ACC112 (cell line): ENCODE data around the gene SUMO3.

ENCODE experiments used
- H2AFZ ChIP-seq: fragments of 200-600 bp; sonication (generic); one replicate; pipeline ENCODE4 v1.6.0; 2017; ENCODE audit warnings: antibody characterized with exemption, low read length; ENCODE audit not compliant: unreplicated experiment
- H3K27ac ChIP-seq: fragments of 200-600 bp; sonication (generic); 2 replicates; pipeline ENCODE4 v1.5.1; 2014; ENCODE audit warnings: low read depth, mild to moderate bottlenecking, antibody characterized with exemption, low read length, moderate library complexity
- H3K27me3 ChIP-seq: fragments of 200-600 bp; sonication (generic); 2 replicates; pipeline ENCODE4 v1.6.1; 2014; ENCODE audit warnings: mild to moderate bottlenecking, antibody characterized with exemption, low read length, moderate library complexity, mixed read lengths; ENCODE audit not compliant: insufficient read depth
- H3K36me3 ChIP-seq: fragments of 200-600 bp; sonication (generic); 2 replicates; pipeline ENCODE4 v1.6.1; 2016; ENCODE audit warnings: mild to moderate bottlenecking, antibody characterized with exemption, low read length, moderate library complexity, mixed read lengths; ENCODE audit not compliant: insufficient read depth
- H3K4me1 ChIP-seq: fragments of 200-600 bp; sonication (generic); one replicate; pipeline ENCODE4 v1.6.1; 2016; ENCODE audit warnings: low read length, mixed read lengths; ENCODE audit not compliant: insufficient read depth, unreplicated experiment, control insufficient read depth
- H3K4me3 ChIP-seq: fragments of 200-600 bp; sonication (generic); 2 replicates; pipeline ENCODE4 v1.5.1; 2014; ENCODE audit warnings: mild to moderate bottlenecking, low read depth, low read length
- H3K79me2 ChIP-seq: fragments of 200-600 bp; sonication (generic); one replicate; pipeline ENCODE4 v1.6.0; 2016; ENCODE audit warnings: low read length; ENCODE audit not compliant: control insufficient read depth, unreplicated experiment, insufficient read depth

Gene SUMO3

GRCh38 chr21:44854664-44855446 is 37.0 kb upstream of the SUMO3 start:
- peaks cover 24% of the 10 kb centered on the region for H3K79me2 ChIP-seq
- no peaks in the 10 kb centered on the region for H3K27me3 ChIP-seq
- H3K4me1 ChIP-seq: no peaks in the 10 kb centered on the region
- H3K27ac ChIP-seq: no peak overlapping the region
- no peak overlapping the region for H3K4me3 ChIP-seq
- peaks cover 25% of the 10 kb centered on the region for H3K36me3 ChIP-seq
- H2AFZ ChIP-seq: no peak overlapping the region

- H3K4me1 ChIP-seq: no peaks in the 10 kb centered on the region
- no peaks in the 10 kb centered on the region for H3K27me3 ChIP-seq
- no peak overlapping the region for H2AFZ ChIP-seq
- H3K27ac ChIP-seq: no peak overlapping the region
- no peak overlapping the region for H3K4me3 ChIP-seq
- peaks cover 24% of the 10 kb centered on the region for H3K36me3 ChIP-seq
- peaks cover 20% of the 10 kb centered on the region for H3K79me2 ChIP-seq
Measured at GRCh38 chr21:44854391-44854663, 36.5 kb upstream of the SUMO3 start.

- Histone ChIP-seq H2AFZ (no peak overlapping the region), H3K4me1 (no peaks in the 10 kb centered on the region), H3K27me3 (no peaks in the 10 kb centered on the region), H3K36me3 (peaks cover 19% of the 10 kb centered on the region), H3K27ac (no peak overlapping the region), H3K79me2 (peaks cover 19% of the 10 kb centered on the region), H3K4me3 (no peak overlapping the region)
Measured at GRCh38 chr21:44853601-44854390, 35.9 kb upstream of the SUMO3 start.

GRCh38 chr21:44850905-44851657 is 33.2 kb upstream of the SUMO3 start:
- Histone ChIP-seq H3K4me1 (peaks cover 10% of the 10 kb centered on the region), H3K36me3 (peaks cover 18% of the 10 kb centered on the region; the same call in 1 of the 2 replicates), H3K27me3 (no peaks in the 10 kb centered on the region), H3K4me3 (no peak overlapping the region), H3K79me2 (peaks cover 12% of the 10 kb centered on the region), H3K27ac (no peak overlapping the region), H2AFZ (no peak overlapping the region)

- Histone ChIP-seq H2AFZ (no peak overlapping the region), H3K27ac (no peak overlapping the region), H3K27me3 (no peaks in the 10 kb centered on the region), H3K36me3 (peaks cover 11% of the 10 kb centered on the region; the same call in 1 of the 2 replicates), H3K79me2 (peaks cover 12% of the 10 kb centered on the region), H3K4me1 (peaks cover 16% of the 10 kb centered on the region), H3K4me3 (no peak overlapping the region)
Measured at GRCh38 chr21:44850208-44850800, 32.4 kb upstream of the SUMO3 start.

- Histone ChIP-seq H3K4me1 (peaks cover 16% of the 10 kb centered on the region), H3K27me3 (no peaks in the 10 kb centered on the region), H3K36me3 (peaks cover 8% of the 10 kb centered on the region; the same call in 1 of the 2 replicates), H3K4me3 (no peak overlapping the region), H3K79me2 (peaks cover 11% of the 10 kb centered on the region), H3K27ac (no peak overlapping the region), H2AFZ (no peak overlapping the region)
Measured at GRCh38 chr21:44849616-44850130, 31.8 kb upstream of the SUMO3 start.

GRCh38 chr21:44848821-44849521 is 31.1 kb upstream of the SUMO3 start:
- H3K4me1 ChIP-seq: peaks cover 16% of the 10 kb centered on the region
- H3K79me2 ChIP-seq: peaks cover 4% of the 10 kb centered on the region
- H2AFZ ChIP-seq: no peak overlapping the region
- no peak overlapping the region for H3K27ac ChIP-seq
- H3K36me3 ChIP-seq: peaks cover 8% of the 10 kb centered on the region; the same call in 1 of the 2 replicates
- no peak overlapping the region for H3K4me3 ChIP-seq
- H3K27me3 ChIP-seq: no peaks in the 10 kb centered on the region

GRCh38 chr21:44847261-44848056 is 29.6 kb upstream of the SUMO3 start:
- Histone ChIP-seq H3K79me2 (no peaks in the 10 kb centered on the region), H3K27me3 (no peaks in the 10 kb centered on the region), H3K4me3 (no peak overlapping the region), H2AFZ (no peak overlapping the region), H3K4me1 (peaks cover 16% of the 10 kb centered on the region), H3K36me3 (peaks cover 8% of the 10 kb centered on the region; the same call in 1 of the 2 replicates), H3K27ac (no peak overlapping the region)

GRCh38 chr21:44846485-44847260 is 28.8 kb upstream of the SUMO3 start:
- Histone ChIP-seq H3K27me3 (peaks cover 5% of the 10 kb centered on the region; the same call in 1 of the 2 replicates), H3K36me3 (peaks cover 8% of the 10 kb centered on the region; the same call in 1 of the 2 replicates), H3K4me1 (peaks cover 16% of the 10 kb centered on the region), H3K79me2 (no peaks in the 10 kb centered on the region), H2AFZ (peak overlapping the region; percentile 67), H3K4me3 (peak overlapping the region; percentile 76), H3K27ac (no peak overlapping the region)
